Hepatocyte (in vitro differentiated cells): ENCODE results near the gene SPATS1.

ENCODE experiments used
- EZH2phosphoT487 ChIP-seq: fragments of 200-600 bp; sonication (generic); IDR thresholded peaks from one replicate; pipeline ENCODE4 v1.6.1; 2018; ENCODE audit warnings: antibody characterized with exemption, mild to moderate bottlenecking, low read depth, moderate library complexity; ENCODE audit not compliant: unreplicated experiment, severe bottlenecking
- TF ChIP-seq, protein P1 (sequence below): fragments of 200-600 bp; sonication (generic); IDR thresholded peaks from 2 replicates; pipeline ENCODE4 v1.5.1; 2016; ENCODE audit warnings: antibody characterized with exemption, mild to moderate bottlenecking; ENCODE audit not compliant: poor library complexity

- no peak for TF ChIP-seq EZH2phosphoT487
- TF ChIP-seq, protein P1, sequence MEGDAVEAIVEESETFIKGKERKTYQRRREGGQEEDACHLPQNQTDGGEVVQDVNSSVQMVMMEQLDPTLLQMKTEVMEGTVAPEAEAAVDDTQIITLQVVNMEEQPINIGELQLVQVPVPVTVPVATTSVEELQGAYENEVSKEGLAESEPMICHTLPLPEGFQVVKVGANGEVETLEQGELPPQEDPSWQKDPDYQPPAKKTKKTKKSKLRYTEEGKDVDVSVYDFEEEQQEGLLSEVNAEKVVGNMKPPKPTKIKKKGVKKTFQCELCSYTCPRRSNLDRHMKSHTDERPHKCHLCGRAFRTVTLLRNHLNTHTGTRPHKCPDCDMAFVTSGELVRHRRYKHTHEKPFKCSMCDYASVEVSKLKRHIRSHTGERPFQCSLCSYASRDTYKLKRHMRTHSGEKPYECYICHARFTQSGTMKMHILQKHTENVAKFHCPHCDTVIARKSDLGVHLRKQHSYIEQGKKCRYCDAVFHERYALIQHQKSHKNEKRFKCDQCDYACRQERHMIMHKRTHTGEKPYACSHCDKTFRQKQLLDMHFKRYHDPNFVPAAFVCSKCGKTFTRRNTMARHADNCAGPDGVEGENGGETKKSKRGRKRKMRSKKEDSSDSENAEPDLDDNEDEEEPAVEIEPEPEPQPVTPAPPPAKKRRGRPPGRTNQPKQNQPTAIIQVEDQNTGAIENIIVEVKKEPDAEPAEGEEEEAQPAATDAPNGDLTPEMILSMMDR = no peak
Measured at GRCh38 chr6:44327096-44327495, 15.4 kb upstream of the SPATS1 start.
